HepG2 (cell line): ENCODE results near the gene CFAP206. TPM values are rescaled to one million over a fixed set of nuclear protein-coding genes. Genes with fewer than 3 reads are reported as not detected.
A peak's percentile ranks its signal among the peaks of the same experiment; 100 is the strongest.

Experiments
- ARNT2 ChIP-seq: sonication (generic); formaldehyde crosslinking; IDR thresholded peaks from 2 replicates; pipeline ENCODE4 v1.8.0; 2022; ENCODE audit warnings: mild to moderate bottlenecking, low read depth, missing genetic modification reagents, moderate library complexity
- JUN ChIP-seq: sonication (generic); formaldehyde crosslinking; IDR thresholded peaks from 2 replicates; pipeline ENCODE4 v1.4.0; 2020; ENCODE audit warnings: mild to moderate bottlenecking, missing genetic modification reagents
- MXD1 ChIP-seq: sonication (generic); formaldehyde crosslinking; IDR thresholded peaks from 2 replicates; pipeline ENCODE4 v1.4.0; 2020; ENCODE audit warnings: mild to moderate bottlenecking, missing genetic modification reagents
- ONECUT2 ChIP-seq: sonication (generic); formaldehyde crosslinking; IDR thresholded peaks from 2 replicates; pipeline ENCODE4 v1.4.0; 2020; ENCODE audit warnings: missing genetic modification reagents
- SRY ChIP-seq: sonication (generic); formaldehyde crosslinking; IDR thresholded peaks from 2 replicates; pipeline ENCODE4 v1.8.0; 2022; ENCODE audit warnings: mild to moderate bottlenecking, missing genetic modification reagents
- ZNF331 ChIP-seq: sonication (generic); formaldehyde crosslinking; IDR thresholded peaks from 2 replicates; pipeline ENCODE4 v1.4.0; 2020; ENCODE audit warnings: missing genetic modification reagents
- ZSCAN9 ChIP-seq: IDR thresholded peaks from 2 replicates; pipeline ENCODE4 v1.6.1; 2016; ENCODE audit warnings: borderline replicate concordance
- polyA plus RNA-seq, 8 experiments: library from polyadenylated mRNA; depleted of rRNA in 3 of 8; stranded (reverse) in 7 of 8; unstranded in 1 of 8; fragments of >200 nt; fragmentation: Illumina TruSeq in 4 of 8; extraction: Trizol in 4 of 8; gene quantifications; 2 replicates each; pipeline versions ENCODE4 v1.2.1 to v1.2.3, GENCODE V29; 2011 to 2016; ENCODE audit warnings: low read depth in 4 of 8, missing spikeins in 1 of 8, mixed read lengths in 1 of 8; ENCODE audit not compliant: insufficient read depth in 1 of 8
- total RNA-seq, 5 experiments: library from RNA; depleted of rRNA; stranded (reverse); fragments of >200 nt; fragmentation: Illumina TruSeq; extraction: Trizol; gene quantifications; 2 replicates each; pipeline ENCODE4 v1.2.3, GENCODE V29; 2016; ENCODE audit warnings: low read depth in 1 of 5
- TF ChIP-seq, protein P1 (sequence below): IDR thresholded peaks from 2 replicates; pipeline ENCODE4 v1.6.1; 2016
- TF ChIP-seq, protein P2 (sequence below), 2 experiments: IDR thresholded peaks; 2 replicates each; pipeline ENCODE4 v1.6.1; 2011 to 2012; ENCODE audit warnings: low read length in 2 of 2, borderline replicate concordance in 1 of 2, low read depth in 1 of 2, mild to moderate bottlenecking in 1 of 2, moderate library complexity in 1 of 2

The CFAP206 gene
- total and polyA plus RNA-seq, 2 of the 13 experiments (the other 11 are each of a cell fraction or from before 2014, with no cell fraction given), result not detected

- TF ChIP-seq, protein P1, sequence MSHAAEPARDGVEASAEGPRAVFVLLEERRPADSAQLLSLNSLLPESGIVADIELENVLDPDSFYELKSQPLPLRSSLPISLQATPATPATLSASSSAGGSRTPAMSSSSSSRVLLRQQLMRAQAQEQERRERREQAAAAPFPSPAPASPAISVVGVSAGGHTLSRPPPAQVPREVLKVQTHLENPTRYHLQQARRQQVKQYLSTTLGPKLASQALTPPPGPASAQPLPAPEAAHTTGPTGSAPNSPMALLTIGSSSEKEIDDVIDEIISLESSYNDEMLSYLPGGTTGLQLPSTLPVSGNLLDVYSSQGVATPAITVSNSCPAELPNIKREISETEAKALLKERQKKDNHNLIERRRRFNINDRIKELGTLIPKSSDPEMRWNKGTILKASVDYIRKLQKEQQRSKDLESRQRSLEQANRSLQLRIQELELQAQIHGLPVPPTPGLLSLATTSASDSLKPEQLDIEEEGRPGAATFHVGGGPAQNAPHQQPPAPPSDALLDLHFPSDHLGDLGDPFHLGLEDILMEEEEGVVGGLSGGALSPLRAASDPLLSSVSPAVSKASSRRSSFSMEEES, result peak; percentile 37
- peak; percentile 87 for TF ChIP-seq ARNT2
- no peak for TF ChIP-seq ONECUT2
- TF ChIP-seq, protein P2, sequence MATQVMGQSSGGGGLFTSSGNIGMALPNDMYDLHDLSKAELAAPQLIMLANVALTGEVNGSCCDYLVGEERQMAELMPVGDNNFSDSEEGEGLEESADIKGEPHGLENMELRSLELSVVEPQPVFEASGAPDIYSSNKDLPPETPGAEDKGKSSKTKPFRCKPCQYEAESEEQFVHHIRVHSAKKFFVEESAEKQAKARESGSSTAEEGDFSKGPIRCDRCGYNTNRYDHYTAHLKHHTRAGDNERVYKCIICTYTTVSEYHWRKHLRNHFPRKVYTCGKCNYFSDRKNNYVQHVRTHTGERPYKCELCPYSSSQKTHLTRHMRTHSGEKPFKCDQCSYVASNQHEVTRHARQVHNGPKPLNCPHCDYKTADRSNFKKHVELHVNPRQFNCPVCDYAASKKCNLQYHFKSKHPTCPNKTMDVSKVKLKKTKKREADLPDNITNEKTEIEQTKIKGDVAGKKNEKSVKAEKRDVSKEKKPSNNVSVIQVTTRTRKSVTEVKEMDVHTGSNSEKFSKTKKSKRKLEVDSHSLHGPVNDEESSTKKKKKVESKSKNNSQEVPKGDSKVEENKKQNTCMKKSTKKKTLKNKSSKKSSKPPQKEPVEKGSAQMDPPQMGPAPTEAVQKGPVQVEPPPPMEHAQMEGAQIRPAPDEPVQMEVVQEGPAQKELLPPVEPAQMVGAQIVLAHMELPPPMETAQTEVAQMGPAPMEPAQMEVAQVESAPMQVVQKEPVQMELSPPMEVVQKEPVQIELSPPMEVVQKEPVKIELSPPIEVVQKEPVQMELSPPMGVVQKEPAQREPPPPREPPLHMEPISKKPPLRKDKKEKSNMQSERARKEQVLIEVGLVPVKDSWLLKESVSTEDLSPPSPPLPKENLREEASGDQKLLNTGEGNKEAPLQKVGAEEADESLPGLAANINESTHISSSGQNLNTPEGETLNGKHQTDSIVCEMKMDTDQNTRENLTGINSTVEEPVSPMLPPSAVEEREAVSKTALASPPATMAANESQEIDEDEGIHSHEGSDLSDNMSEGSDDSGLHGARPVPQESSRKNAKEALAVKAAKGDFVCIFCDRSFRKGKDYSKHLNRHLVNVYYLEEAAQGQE (IDR thresholded peaks at IDR 0.05; ENCODE audit: borderline replicate concordance in 1 of 2, low read depth in 1 of 2, low read length in 2 of 2), result no peak
- TF ChIP-seq JUN (CRISPR knock-in tag), result no peak
- TF ChIP-seq ZNF331 (CRISPR knock-in tag), result peak; percentile 59
- peak; percentile 61; the same call in 1 of the 2 replicates for TF ChIP-seq SRY
- peak; percentile 88 for TF ChIP-seq MXD1 (CRISPR knock-in tag)
- peak; percentile 59; the same call in 1 of the 2 replicates for TF ChIP-seq ZSCAN9 (CRISPR knock-in tag)
Observed at GRCh38 chr6:87472525-87473418, 65.0 kb downstream of the CFAP206 start, which contains the start of gene SLC35A1 (continued).
